ENCODE measurements around the gene CDC42.

The CDC42 gene

GRCh38 chr1:22053861-22054770 is 1.6 kb downstream of the CDC42 start:
- H3K27ac ChIP-seq, result peak overlapping the region; percentile 96; the same call in 1 of the 2 replicates
- TF ChIP-seq CTCF (conservative IDR thresholded peaks at IDR 0.05), result no peak
- TF ChIP-seq ZFX (IDR thresholded peaks at IDR 0.05), result no peak

- no peak overlapping the region for H3K27ac ChIP-seq
- no peak for TF ChIP-seq CTCF (conservative IDR thresholded peaks at IDR 0.05)
- TF ChIP-seq ZFX (IDR thresholded peaks at IDR 0.05), result no peak
Observed at GRCh38 chr1:22055463-22055862, 3.0 kb downstream of the CDC42 start.

GRCh38 chr1:22056043-22056442 is 3.5 kb downstream of the CDC42 start:
- no peak overlapping the region for H3K27ac ChIP-seq
- no peak for TF ChIP-seq CTCF (conservative IDR thresholded peaks at IDR 0.05)
- TF ChIP-seq ZFX (IDR thresholded peaks at IDR 0.05), result no peak

- TF ChIP-seq ZFX (IDR thresholded peaks at IDR 0.05) (no peak), CTCF (conservative IDR thresholded peaks at IDR 0.05) (no peak)
- no peak overlapping the region for H3K27ac ChIP-seq
Observed at GRCh38 chr1:22056936-22057335, 4.4 kb downstream of the CDC42 start.

GRCh38 chr1:22057861-22058260 is 5.4 kb downstream of the CDC42 start:
- TF ChIP-seq ZFX (IDR thresholded peaks at IDR 0.05) (no peak), CTCF (conservative IDR thresholded peaks at IDR 0.05) (no peak)

GRCh38 chr1:22064751-22065402 is 12.4 kb downstream of the CDC42 start:
- H3K27ac ChIP-seq, result no peak overlapping the region
- TF ChIP-seq CTCF (conservative IDR thresholded peaks at IDR 0.05) (no peak), ZFX (IDR thresholded peaks at IDR 0.05) (no peak)

More at GRCh38 chr1:22057861-22058260, 5.4 kb downstream of the CDC42 start:
- H3K27ac ChIP-seq, result no peak overlapping the region

GRCh38 chr1:22071511-22071910 is 19.0 kb downstream of the CDC42 start:
- H3K27ac ChIP-seq, result no peak overlapping the region
- TF ChIP-seq ZFX (IDR thresholded peaks at IDR 0.05) (no peak), CTCF (conservative IDR thresholded peaks at IDR 0.05) (no peak)

All from C4-2B (cell line).